HG03095 (cell line): ENCODE results near the gene TNFAIP2.

Source experiments
- ATAC-seq: cut with Tn5 transposase; IDR thresholded peaks from one replicate; pipeline ENCODE4 v1.9.1; 2021; ENCODE audit warnings: moderate library complexity; ENCODE audit not compliant: unreplicated experiment

Gene TNFAIP2

GRCh38 chr14:103121121-103121845 is 2.0 kb upstream of the TNFAIP2 start:
- no peak for ATAC-seq

- ATAC-seq, result no peak
Measured at GRCh38 chr14:103121846-103122584, 1.2 kb upstream of the TNFAIP2 start.

- no peak for ATAC-seq
Measured at GRCh38 chr14:103122585-103122946, 695 bp upstream of the TNFAIP2 start.

- no peak for ATAC-seq
Measured at GRCh38 chr14:103123634-103124500, 606 bp downstream of the TNFAIP2 start.

GRCh38 chr14:103124501-103125001 is 1.3 kb downstream of the TNFAIP2 start:
- ATAC-seq, result no peak

GRCh38 chr14:103125098-103126070 is 2.1 kb downstream of the TNFAIP2 start:
- ATAC-seq, result no peak

- ATAC-seq, result no peak
Measured at GRCh38 chr14:103126088-103126872, 3.0 kb downstream of the TNFAIP2 start.

GRCh38 chr14:103126873-103127304 is 3.6 kb downstream of the TNFAIP2 start:
- ATAC-seq, result no peak

GRCh38 chr14:103127356-103127755 is 4.1 kb downstream of the TNFAIP2 start:
- ATAC-seq, result no peak

GRCh38 chr14:103127861-103128598 is 4.8 kb downstream of the TNFAIP2 start:
- no peak for ATAC-seq

GRCh38 chr14:103128631-103129300 is 5.5 kb downstream of the TNFAIP2 start:
- no peak for ATAC-seq

GRCh38 chr14:103129301-103130016 is 6.2 kb downstream of the TNFAIP2 start:
- ATAC-seq, result no peak

- ATAC-seq, result no peak
Measured at GRCh38 chr14:103130017-103130764, 6.9 kb downstream of the TNFAIP2 start.

GRCh38 chr14:103130965-103131364 is 7.7 kb downstream of the TNFAIP2 start:
- no peak for ATAC-seq

GRCh38 chr14:103131580-103131979 is 8.3 kb downstream of the TNFAIP2 start:
- no peak for ATAC-seq

GRCh38 chr14:103132381-103133209 is 9.3 kb downstream of the TNFAIP2 start:
- ATAC-seq, result no peak
